HG02938 (cell line): Measurements from ENCODE around the gene GFAP.

Experiments used
- ATAC-seq: cut with Tn5 transposase; IDR thresholded peaks from one replicate; pipeline ENCODE4 v1.9.1; 2021; ENCODE audit warnings: mild to moderate bottlenecking, moderate library complexity; ENCODE audit not compliant: unreplicated experiment

GFAP gene

GRCh38 chr17:44867841-44868240, 47.5 kb downstream of the GFAP start:
- ATAC-seq, result no peak

- no peak for ATAC-seq
Observed at GRCh38 chr17:44865931-44866330, 49.4 kb downstream of the GFAP start.

- ATAC-seq, result no peak
Observed at GRCh38 chr17:44865231-44865660, 50.1 kb downstream of the GFAP start.

GRCh38 chr17:44864831-44865230, 50.5 kb downstream of the GFAP start:
- no peak for ATAC-seq

GRCh38 chr17:44863061-44863918, 52.0 kb downstream of the GFAP start:
- ATAC-seq, result no peak

GRCh38 chr17:44862278-44862914, 52.9 kb downstream of the GFAP start:
- no peak for ATAC-seq

GRCh38 chr17:44859701-44860100, 55.6 kb downstream of the GFAP start:
- no peak for ATAC-seq

- no peak for ATAC-seq
Observed at GRCh38 chr17:44854192-44854591, 61.1 kb downstream of the GFAP start.
